ENCODE measurements around the gene MBNL1.

The MBNL1 gene

DNA sequence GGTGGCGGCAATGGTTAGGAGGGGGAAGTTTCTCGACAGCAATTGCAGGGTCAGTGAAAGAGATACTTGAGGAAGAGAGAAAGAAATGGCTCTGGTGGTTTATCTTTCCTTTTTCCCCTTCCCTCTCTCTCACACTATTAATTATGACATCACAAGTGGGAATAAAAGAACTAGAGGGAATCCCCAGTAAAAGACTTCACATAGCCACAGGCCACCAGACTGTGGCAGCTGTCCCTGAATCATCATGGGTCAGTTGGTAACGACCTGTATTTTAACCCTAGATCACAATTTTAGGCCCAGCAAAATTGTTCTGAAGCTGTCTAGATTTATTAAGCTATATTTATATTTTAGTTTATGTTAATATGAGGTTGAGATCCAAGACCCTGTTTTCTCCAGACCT lies 40.3 kb downstream of the MBNL1 start:
- Histone ChIP-seq H3K4me3 (no peak overlapping the region), H3K27ac (peak overlapping the region in 15 of 21 experiments; percentile 1 to 72 (median 54))

DNA sequence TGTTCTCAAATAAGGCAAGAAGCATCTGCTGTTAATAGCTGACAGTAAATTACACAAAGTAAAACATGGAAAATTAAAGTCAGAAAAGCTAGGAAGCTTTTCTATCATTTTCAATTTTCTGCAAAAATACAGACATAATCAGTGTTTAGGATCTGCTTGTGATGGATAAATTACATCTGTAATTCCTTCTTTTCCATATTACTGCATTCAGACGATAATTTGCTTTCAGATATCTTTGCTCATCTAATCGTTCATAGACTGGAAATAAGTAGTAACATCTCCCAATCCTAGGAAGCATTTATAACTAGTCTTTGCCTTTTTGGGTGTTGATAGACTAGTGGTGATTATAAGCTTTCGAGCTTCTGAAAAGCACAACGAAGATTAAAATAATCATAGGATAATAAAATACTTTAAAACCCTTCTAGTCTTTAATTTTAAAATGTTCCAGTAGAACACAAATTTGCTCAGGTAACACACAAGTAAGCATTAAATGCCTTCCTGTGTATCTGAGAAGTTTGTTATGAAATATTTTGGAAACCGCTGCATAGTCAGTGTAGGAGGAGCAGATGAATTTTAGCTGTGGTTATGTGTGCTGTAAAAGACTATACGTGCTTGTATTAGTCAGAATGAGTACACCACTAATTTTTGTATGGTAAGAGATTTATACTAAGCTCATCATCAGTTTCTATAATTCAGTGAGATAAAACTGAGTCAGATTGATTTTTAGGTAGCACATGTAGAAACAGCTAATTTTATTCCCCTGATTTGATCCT lies 41.0 kb downstream of the MBNL1 start:
- no peak overlapping the region for H3K4me3 ChIP-seq

DNA sequence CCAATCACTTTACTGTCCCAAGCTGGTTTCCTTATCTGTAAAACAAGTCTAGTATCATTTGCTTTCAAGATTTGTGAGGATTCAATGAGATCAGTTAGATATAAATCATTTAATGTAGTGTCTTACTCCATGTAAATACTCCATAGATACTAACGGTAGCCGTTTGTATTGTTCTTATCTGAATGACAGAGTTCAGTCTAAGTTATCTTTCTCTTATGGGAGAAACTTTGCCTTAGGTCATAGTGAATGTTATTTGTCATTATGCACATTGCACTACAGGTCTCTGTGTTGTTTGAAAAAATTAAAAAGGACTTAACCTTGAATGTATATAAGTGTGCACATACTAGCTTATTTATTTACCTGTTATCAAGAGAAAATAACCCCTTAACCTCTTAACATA lies 44.7 kb downstream of the MBNL1 start:
- H3K27ac ChIP-seq, result no peak overlapping the region
- H3K4me3 ChIP-seq, result no peak overlapping the region

More for the DNA sequence above, 41.0 kb downstream of the MBNL1 start:
- peak overlapping the region in 12 of 21 experiments; percentile 1 to 72 (median 54) for H3K27ac ChIP-seq

DNA sequence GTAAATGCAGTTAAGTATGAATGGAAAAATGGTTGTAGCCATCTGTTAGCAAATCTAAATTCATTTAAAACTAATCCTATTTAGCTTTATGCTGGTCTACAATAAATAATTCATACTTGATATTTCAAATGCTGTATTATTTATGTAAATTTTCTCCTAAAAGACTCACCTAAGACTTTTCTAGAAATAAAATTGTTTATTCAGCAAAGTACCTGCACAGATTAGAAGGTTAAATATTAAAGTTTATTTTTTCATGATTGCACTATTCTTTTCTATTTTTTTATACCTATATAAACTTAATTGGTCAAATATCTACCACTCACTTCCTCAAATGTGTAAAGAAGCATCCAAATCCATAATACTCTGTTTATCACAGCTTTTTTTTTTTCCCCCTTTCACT lies 45.2 kb downstream of the MBNL1 start:
- no peak overlapping the region for H3K4me3 ChIP-seq
- H3K27ac ChIP-seq, result peak overlapping the region in 2 of 21 experiments; percentile 39 to 69

DNA sequence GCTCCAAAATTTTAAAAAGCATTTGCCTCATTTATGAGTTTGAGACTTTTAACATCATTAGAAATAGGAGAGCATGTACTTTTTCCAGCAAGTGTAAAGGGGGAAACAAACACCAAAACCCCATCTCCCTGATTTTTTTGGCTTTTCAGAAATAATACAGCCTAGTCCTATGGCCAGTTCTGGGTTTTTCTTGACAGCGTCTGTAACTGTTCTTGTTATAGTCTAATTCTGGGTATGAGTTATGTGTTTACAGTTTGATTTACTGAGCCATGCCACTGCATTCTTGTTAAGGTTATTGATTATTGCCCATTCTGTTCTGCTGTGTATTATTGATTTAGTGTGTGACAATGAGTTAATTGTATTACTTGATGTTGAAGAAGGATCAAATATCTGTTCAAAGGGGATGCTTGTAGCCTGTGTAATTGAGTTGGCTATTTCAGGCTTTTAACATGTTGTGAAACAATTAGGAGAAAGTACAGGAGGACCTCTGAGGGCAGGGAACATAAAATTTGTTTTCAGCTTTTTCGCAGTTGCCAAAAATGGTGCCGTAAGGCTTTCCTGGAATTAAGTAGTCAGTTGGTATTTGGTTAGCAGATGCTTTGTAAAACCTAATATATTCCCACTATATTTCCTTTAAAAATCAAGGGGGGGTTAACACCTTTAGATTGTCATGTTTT lies 46.1 kb downstream of the MBNL1 start:
- Histone ChIP-seq H3K27ac (peak overlapping the region in 10 of 21 experiments; percentile 10 to 69 (median 38)), H3K4me3 (no peak overlapping the region)

DNA sequence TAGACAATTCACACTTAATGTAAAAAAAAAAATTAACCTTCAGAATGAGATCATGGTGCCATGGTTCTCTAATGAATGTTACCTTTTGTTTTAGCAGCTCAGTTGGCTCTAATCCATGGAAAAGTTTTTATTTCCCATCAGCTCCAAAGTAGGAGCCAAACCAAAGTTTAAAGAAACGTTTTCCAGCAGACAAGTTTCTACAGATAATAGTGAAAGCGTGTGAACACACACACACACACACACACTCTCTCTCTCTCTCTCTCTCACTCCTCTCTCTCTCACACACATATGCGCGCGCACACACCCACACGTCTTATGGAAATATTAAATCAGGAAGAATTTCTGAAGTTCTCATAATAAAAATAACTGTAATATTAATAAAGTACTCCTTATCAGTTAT lies 46.9 kb downstream of the MBNL1 start:
- peak overlapping the region in 12 of 21 experiments; percentile 4 to 69 (median 38) for H3K27ac ChIP-seq
- H3K4me3 ChIP-seq, result no peak overlapping the region

DNA sequence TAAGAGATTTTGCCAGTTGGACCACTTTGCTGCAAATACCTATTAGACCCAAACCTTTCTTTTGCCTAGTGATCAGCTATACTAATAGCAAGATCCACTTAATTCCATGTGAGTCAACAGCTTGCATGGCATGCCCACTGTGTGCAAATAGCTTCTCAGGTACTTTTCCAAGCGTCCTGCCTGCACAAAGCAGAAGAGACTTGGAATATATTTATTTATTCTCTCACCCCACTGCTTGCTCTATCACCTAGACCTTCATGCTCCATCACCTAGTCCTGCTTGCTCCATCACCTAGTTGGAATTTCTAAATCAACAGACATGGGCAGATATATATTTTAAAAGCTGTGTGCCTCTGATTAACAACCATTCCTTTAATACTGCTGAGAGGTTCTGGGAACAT lies 47.6 kb downstream of the MBNL1 start:
- Histone ChIP-seq H3K4me3 (no peak overlapping the region), H3K27ac (peak overlapping the region in 12 of 21 experiments; percentile 4 to 64 (median 40))

DNA sequence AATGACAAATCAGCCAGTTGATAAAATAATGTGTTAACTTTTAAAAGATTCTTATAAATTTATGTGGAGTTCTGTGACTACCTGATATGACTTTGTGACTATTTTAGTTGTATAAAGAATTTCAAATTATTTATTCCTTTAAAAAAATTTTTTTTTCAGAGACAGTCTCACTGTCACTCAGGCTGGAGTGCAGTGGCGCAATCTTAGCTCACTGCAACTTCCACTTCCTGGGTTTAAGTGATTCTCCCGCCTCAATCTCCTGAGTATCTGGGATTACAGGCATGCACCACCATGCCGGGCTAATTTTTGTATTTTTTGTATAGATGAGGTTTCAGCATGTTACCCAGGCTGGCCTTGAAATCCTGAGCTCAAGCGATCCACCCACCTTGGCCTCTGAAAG lies 48.5 kb downstream of the MBNL1 start:
- H3K4me3 ChIP-seq, result no peak overlapping the region
- H3K27ac ChIP-seq, result peak overlapping the region in 4 of 21 experiments; percentile 29 to 64 (median 52)

DNA sequence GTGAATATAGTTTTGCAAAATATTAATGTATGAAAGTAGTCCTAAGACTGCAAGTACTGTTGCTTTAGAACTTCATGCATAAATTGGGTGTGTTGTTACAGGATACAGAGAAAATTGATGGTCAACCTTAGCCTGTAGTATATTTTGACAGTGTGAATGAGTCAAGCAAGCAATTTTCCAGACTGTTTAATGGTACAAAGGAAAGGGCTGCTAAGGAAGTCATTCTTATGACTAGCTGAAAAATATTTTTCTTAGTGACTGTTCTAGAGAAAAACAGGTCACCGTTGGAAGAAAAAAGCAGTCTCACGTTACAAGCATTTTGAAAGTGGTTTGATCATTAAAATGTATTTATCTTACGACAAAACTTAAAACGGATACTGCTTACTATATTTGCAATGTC lies 49.2 kb downstream of the MBNL1 start:
- Histone ChIP-seq H3K4me3 (no peak overlapping the region), H3K27ac (peak overlapping the region in 3 of 21 experiments; percentile 17 to 55 (median 45))

DNA sequence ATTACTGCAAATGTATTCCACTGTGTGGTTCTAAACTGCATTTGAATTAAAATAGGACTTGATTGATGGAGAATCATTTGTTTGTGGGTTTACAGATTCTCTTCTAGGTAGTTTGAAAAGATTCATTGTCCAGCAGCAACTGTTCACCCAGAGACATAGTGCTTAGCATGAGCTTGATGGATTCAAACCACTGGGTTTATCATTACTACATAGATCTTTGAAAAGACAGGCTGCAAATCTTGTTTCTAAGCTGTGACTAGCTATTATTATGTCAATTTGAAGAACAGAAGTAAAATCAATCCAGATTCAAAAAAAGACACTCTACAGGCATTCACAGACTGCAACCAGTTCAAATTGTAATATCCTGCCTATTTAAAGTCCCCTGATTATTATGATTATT lies 49.8 kb downstream of the MBNL1 start:
- peak overlapping the region in 3 of 21 experiments; percentile 27 to 55 (median 45) for H3K27ac ChIP-seq

DNA sequence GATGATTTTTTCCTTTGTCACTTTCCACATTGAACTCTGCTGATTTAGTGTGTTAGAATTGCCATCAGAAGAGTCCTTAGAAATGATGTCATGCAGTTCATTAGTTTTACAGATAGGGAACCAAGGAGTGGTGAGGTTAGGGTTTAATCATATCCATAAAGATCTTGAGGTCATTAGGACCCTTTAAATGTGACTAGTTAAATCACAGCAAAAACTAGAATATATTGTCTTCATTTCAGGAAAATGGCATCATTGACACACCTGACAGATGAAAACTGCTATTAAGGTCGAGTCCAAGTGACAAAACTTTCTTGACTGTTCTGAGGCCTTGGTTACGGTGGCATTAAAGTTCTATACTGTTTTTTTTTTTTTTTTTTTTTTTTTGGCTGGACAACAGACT lies 50.5 kb downstream of the MBNL1 start:
- H3K27ac ChIP-seq, result peak overlapping the region in 4 of 21 experiments; percentile 4 to 55 (median 40)
- H3K4me3 ChIP-seq, result no peak overlapping the region

More for the DNA sequence above, 49.8 kb downstream of the MBNL1 start:
- no peak overlapping the region for H3K4me3 ChIP-seq

DNA sequence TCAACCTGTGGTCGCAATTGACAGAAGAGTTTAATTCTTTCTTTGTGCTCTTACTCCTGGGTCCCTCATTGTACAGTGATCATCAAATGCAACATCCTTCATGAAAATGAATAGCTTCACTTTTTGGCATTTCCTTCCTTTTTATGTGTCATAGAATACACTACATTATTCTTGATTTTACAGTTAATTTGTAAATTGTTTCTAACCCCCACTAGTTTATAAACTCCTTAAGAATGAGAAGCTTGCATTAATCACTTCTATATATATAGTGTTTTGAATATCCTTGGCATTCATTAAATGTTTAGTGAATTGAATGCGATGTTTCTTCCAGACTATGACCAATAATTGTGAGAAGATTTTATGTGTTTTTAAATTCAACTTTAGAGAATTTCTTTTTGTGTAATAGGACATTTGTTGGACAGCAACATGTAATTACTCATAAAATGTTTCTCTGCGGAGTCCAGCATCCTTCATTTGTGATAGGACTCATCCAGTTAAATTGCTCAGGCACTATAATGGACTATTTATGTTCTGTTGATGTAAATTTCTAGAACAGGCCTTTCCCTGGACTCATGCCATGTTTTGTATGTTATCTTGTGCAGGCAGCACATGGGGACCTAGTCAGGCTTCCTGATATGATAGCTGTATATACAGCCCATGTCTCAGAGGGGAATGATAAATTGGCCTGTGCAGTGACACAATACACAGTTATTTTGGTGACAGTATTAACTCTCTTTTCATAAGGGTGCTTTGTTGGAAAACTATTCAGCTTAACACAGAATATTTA lies 51.3 kb downstream of the MBNL1 start:
- H3K27ac ChIP-seq, result peak overlapping the region in 2 of 21 experiments; percentile 1 to 22
- H3K4me3 ChIP-seq, result no peak overlapping the region

DNA sequence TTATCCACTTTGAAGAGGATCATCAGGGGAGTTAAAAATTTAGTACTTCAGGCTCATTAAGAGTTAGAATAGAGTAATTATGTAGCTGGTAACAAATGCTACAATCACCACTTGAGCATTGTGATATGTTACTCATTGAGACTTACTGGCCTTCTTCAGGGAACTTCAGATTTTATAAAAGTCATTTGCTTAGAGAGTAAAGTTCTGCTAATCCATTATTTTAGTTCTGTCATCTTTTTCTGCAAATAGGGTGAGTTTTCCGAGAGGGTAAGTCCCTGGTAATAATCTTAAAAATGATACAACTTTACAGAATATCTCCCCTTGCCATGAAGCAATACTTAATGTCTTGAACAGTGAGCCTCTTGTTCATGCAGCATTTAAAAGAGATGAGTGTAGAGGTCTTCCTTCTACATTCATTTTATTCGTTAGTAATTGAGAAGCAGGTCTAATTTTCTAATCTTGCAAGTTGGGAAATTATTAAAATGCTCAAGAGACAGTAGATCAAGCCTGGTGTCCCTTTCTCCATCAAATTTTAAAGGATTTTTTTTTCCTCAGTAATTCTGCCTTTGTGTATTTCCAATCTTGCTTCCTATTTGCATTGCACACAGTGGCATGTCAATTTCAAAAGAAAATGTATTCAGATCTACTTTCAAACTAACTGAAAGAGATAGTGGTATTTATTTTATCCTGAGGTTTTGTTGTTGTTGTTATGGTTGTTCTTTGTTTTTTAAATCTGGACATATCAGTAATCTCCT lies 52.6 kb downstream of the MBNL1 start:
- H3K4me3 ChIP-seq, result no peak overlapping the region
- peak overlapping the region in 6 of 21 experiments; percentile 1 to 47 (median 30) for H3K27ac ChIP-seq

DNA sequence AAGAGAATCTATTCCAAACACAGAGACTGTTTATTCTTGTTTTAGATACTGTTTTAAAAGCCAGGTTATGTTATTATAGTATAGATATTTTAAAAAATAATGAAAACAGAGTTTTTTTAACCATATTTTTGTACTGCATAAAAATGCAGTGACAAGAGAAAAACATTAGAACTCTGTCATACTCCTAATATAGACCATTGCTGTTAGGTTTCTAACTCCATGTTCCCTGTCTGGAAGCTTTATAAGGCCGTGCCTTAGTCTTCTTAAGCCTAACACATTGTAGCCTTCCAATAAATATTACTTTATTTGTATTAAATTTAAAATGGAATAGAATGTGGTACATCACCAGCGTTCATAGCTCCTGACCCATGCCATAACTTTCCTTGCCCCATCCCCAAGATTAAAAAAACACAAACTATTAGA lies 53.2 kb downstream of the MBNL1 start:
- H3K27ac ChIP-seq, result peak overlapping the region in 4 of 21 experiments; percentile 35 to 59 (median 42)
- H3K4me3 ChIP-seq, result no peak overlapping the region

DNA sequence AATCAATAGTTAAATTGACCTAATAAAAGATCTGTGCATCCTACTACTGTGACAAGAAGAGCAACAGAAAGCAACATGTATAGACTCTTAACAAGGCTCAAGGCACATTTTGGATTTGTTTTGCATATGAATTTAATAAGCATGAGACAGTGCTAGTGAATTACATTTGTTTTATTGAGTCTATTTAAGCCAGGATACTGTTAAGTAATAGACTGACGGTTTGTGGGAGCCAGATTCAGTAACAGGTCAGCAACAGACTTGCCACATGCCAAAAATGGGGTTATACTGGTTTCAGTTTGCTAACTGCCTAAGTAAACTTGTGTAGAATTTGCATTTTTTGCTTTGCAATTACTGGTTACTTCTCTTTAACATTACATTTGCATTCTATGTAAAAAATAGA lies 54.0 kb downstream of the MBNL1 start:
- Histone ChIP-seq H3K4me3 (no peak overlapping the region), H3K27ac (peak overlapping the region in 2 of 21 experiments; percentile 38 to 59)

DNA sequence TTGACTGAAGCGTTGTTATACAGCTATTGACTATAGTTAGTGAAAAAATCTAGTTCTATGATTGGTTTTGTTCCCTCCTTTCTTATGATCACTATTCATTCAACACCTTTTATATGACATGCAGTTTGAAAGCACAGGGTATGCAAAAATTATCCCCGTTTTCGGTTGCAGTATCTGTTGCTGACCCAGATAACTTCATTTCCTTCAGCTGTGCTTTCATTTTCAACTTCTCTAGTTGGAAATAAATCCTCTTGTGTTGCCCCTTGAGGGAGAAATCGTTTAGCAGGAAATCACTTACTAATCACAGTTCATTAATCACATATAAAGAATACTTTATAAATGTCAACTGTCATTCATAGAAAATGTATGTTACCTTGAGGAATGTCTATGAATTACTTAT lies 55.1 kb downstream of the MBNL1 start:
- peak overlapping the region in 5 of 21 experiments; percentile 1 to 37 (median 31) for H3K27ac ChIP-seq
- no peak overlapping the region for H3K4me3 ChIP-seq

DNA sequence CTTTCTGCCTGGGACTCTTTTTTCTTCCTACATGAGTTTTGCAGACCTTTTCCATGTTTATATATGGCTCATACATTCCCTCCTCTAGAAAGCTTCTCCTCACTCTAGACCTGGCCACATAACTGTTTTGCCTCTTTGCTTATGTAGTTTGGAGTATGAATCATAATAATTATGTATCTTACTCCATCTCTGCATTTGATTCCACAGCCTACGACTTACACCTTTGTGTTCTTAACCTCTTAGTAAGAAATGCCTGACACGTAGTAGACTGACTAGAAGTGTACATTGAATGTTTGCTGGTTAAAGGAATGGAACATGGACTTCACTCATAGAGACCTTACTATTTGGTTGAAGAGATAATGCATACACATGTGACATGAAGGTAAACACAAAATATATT lies 56.4 kb downstream of the MBNL1 start:
- H3K27ac ChIP-seq, result no peak overlapping the region

DNA sequence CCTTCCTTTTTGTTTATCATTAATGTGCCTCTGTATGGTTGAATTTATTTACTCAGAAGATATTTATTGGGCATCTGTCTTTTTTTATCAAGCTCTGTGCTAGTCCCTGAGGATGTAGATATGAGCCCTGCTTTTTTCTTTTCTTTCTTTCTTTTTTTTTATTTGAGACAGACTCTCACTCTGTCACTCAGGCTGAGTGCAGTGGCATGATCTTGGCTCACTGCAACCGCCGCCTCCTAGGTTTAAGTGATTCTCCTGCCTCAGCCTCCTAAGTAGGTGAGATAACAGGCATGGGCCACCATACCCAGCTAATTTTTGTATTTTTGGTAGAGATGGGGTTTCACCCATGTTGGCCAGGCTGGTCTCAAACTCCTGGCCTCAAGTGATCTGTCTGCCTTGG lies 58.5 kb downstream of the MBNL1 start:
- H3K27ac ChIP-seq, result peak overlapping the region in 5 of 21 experiments; percentile 9 to 70 (median 23)
- H3K4me3 ChIP-seq, result no peak overlapping the region

More for the DNA sequence above, 56.4 kb downstream of the MBNL1 start:
- no peak overlapping the region for H3K4me3 ChIP-seq

DNA sequence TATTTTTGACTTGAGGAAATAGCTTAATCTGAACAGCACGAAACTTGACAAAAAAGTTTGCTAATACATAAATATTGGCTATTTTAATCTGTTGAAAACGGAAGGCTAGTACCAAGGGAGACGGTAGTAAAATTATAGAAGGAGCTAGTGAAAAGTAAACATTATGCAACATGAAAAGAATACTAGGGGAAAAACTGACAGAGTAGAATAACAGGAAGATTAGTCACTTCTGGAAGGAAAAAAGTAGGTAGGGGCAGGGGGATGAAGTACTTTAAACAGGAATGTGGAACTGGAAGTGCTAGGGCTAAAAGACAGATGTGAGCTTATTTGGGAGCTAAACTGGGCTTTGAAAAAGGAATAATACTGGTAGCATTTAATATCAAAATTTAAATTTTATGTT lies 60.1 kb downstream of the MBNL1 start:
- no peak overlapping the region for H3K4me3 ChIP-seq
- H3K27ac ChIP-seq, result peak overlapping the region in 12 of 21 experiments; percentile 12 to 70 (median 42)
